NCI-H1105 (cell line): ENCODE measurements around the gene P2RX1.
"Not testable (repeated sequence)": the region's sequence is repeated elsewhere in the genome, so short reads cannot be mapped to it uniquely, and the experiment has no call there.

Source experiments
- DNase-seq: peaks from one replicate; lab custom pipeline; 2025; lab: John Stamatoyannopoulos, UW

The P2RX1 gene

DNA sequence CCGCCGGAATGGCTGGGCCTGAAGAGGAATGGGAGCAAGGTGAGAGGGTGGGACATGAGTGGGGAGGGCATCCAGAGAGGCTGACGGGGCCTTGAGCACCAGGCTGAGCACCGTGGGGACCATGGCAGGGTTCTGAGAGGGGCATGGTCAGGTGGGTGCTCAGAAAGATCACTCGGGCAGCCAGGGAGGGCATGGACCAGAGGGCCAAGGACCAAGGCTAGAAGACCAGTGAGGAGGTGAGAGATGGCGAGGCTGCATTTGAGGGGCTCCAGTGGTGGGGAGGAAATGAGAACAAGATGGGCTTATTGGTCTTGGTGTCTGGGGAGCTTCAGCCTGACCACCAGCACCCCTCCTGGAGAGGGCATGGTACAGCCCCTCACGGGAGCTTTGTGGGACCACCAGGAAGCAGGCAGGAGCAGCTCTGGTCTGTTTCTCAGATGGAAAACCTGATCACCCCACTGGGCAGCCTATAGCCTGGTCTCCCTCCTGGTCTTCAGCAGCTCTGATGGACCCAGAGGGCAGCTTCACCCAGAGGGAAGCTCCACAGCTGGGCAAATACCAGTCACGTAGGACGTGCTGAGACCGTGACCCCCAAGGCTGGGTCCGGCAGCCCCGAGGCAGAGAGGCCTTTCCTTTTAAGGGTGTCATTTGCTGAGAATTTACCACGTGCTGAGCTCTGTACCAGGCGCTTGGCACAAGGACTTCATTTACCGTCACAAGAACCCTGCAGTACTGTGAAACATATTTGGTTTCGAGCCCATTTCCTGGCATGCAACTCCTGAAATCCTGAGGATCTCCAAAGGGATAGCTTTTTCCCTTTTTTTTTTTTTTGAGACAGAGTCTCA lies 58.8 kb downstream of the P2RX1 start:
- no peak for DNase-seq

DNA sequence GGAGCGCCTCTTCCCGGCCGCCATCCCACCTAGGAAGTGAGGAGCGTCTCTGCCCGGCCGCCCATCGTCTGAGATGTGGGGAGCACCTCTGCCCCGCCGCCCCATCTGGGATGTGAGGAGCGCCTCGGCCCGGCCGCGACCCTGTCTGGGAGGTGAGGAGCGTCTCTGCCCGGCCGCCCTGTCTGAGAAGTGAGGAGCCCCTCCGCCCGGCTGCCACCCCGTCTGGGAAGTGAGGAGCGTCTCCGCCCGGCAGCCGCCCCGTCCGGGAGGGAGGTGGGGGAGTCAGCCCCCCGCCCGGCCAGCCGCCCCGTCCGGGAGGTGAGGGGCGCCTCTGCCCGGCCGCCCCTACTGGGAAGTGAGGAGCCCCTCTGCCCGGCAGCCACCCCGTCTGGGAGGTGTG lies 62.1 kb downstream of the P2RX1 start:
- not testable (repeated sequence) for DNase-seq

- DNase-seq = no peak
Observed at GRCh38 chr17:3852561-3852960, 63.7 kb downstream of the P2RX1 start.

DNA sequence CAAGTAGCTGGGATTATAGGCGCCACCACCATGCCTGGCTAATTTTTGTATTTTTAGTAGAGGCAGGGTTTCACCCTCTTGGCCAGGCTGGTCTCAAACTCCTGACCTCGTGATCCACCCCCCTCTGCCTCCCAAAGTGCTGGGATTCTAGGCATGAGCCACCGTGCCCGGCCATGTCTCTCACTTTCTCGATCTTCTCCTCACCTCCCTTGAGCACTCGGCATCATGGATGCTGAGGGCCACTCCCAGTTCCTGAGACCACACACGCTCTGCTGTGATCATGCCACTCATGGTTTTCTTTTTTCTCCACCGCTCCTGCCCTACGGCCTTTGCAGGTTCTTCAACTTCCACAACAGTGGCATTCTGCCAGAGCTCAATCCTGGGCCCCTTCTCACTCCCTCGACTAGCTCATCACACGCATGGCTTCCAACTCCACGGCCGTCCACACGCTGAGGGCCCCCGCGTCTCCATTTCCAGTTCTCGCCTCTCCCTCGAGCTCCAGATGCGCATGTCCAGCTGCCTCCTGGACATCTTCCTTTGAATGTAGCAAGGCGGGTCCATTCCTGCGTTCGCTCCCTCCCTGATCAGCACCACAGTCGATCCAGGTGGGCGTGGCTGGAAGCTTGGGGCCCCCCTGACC lies 64.7 kb downstream of the P2RX1 start:
- DNase-seq = no peak

- DNase-seq = no peak
Observed at GRCh38 chr17:3848229-3848835, 67.9 kb downstream of the P2RX1 start.

GRCh38 chr17:3847165-3847670 lies 69.0 kb downstream of the P2RX1 start:
- DNase-seq = no peak
